Stomach (tissue), 19 donors: ENCODE data around the gene RUBCN. TPM values are rescaled to one million over a fixed set of nuclear protein-coding genes. Genes with fewer than 3 reads are reported as not detected.

Source experiments
- DNase-seq, 2 donors: peaks; one replicate each; pipeline versions ENCODE4 v3.0.0 to v3.0.0-alpha.2; 2013 to 2019
- H3K27ac ChIP-seq, 5 donors: fragments of 200-600 bp in 4 of 5; sonication (generic) in 4 of 5; one replicate each; pipeline ENCODE4 v1.5.1; 2013 to 2019; ENCODE audit warnings: mild to moderate bottlenecking in 1 of 5, moderate library complexity in 1 of 5
- H3K27me3 ChIP-seq, 3 donors: fragments of 200-600 bp; sonication (generic); one replicate each; pipeline ENCODE4 v1.5.1; 2017 to 2019; ENCODE audit warnings: mixed run types in 1 of 3
- H3K36me3 ChIP-seq, 4 donors: fragments of 200-600 bp; sonication (generic); 1 replicate in 3 of 4; 2 replicates in 1 of 4; pipeline ENCODE4 v1.5.1; 2016 to 2019
- H3K4me1 ChIP-seq, 4 donors: fragments of 200-600 bp; sonication (generic); one replicate each; pipeline ENCODE4 v1.5.1; 2016 to 2019
- H3K4me3 ChIP-seq, 4 donors: fragments of 200-600 bp; sonication (generic) in 3 of 4; one replicate each; pipeline ENCODE4 v1.5.1; 2016 to 2019; ENCODE audit warnings: mild to moderate bottlenecking in 1 of 4
- H3K9me3 ChIP-seq, 4 donors: fragments of 200-600 bp; sonication (generic); one replicate each; pipeline ENCODE4 v1.5.1; 2016 to 2019
- CTCF ChIP-seq, 7 experiments: fragments of 450-650 bp in 4 of 7; fragments of 200-600 bp in 3 of 7; sonication (generic) in 3 of 7; IDR thresholded peaks; one replicate each; pipeline ENCODE4 v1.5.1; 2016 to 2019; ENCODE audit warnings: antibody characterized with exemption in 7 of 7, control low read depth in 2 of 7, mild to moderate bottlenecking in 1 of 7
- EP300 ChIP-seq: sonication (generic); formaldehyde crosslinking; IDR thresholded peaks from one replicate; pipeline ENCODE4 v1.6.1; 2017; ENCODE audit warnings: antibody characterized with exemption
- POLR2A ChIP-seq, 4 donors: fragments of 450-650 bp; IDR thresholded peaks; one replicate each; pipeline ENCODE4 v1.6.1; 2016; ENCODE audit warnings: antibody characterized with exemption in 4 of 4, control low read depth in 2 of 4, mild to moderate bottlenecking in 1 of 4, moderate library complexity in 1 of 4
- POLR2AphosphoS5 ChIP-seq, 3 donors: sonication (generic); formaldehyde crosslinking; IDR thresholded peaks; one replicate each; pipeline ENCODE4 v1.6.1; 2016; ENCODE audit warnings: antibody characterized with exemption in 3 of 3
- WGBS, 5 donors: extraction: QIAGEN DNeasy Blood & Tissue Kit in 3 of 5; methylation state at CpG; one replicate each; pipeline versions ENCODE4 v1.1.5 to v1.1.7; 2013 to 2018; 5-methylcytosine and 5-hydroxymethylcytosine counted together
- intact Hi-C: fragments of 100-400 bp; cut with DNase I; formaldehyde crosslinking; loops from one replicate; pipeline ENCODE4 v1.15.1; 2023; ENCODE audit warnings: low total_unique reads
- long read RNA-seq, 10 donors: transcript quantifications; one replicate each; lab custom pipeline, GENCODE V29; 2026
- polyA plus RNA-seq, 3 donors: library from polyadenylated mRNA; stranded (reverse); fragments of 200-250 nt; gene quantifications; one replicate each; pipeline ENCODE4 v1.2.3, GENCODE V29; 2013
- total RNA-seq, 5 donors: library from RNA; depleted of rRNA; stranded (reverse); fragments of >200 nt; gene quantifications; one replicate each; pipeline versions ENCODE4 v1.1.0 to v1.2.3, GENCODE V29; 2014 to 2016
- donor health status: healthy with polysubstance abuse.
- donor health status: Bipolar disorder and iron deficiency.
- donor health status: healthy.

The RUBCN gene
- total RNA-seq (10 to 100 TPM; 15.2 to 96.8 (median 67.0) TPM), polyA plus RNA-seq (1 to 10 TPM; 5.4 to 6.5 (median 6.1) TPM)
- long read RNA-seq, donor 1, result 0 reads
- long read RNA-seq, donor 2, partial matches to known transcripts, result 0 of 1 reads
- long read RNA-seq, donor 2, other reads (novel, unspliced or antisense), result 0 of 1 reads
- long read RNA-seq, donor 3, result 0 reads
- long read RNA-seq, donor 4, result 0 reads
- long read RNA-seq, donor 5, partial matches to known transcripts, result 0 of 3 reads
- long read RNA-seq, donor 5, other reads (novel, unspliced or antisense), result 0 of 3 reads
- long read RNA-seq, donor 6, result 0 reads
- long read RNA-seq, donor 7, partial matches to known transcripts, result 0 of 1 reads
- long read RNA-seq, donor 7, other reads (novel, unspliced or antisense), result 0 of 1 reads
- long read RNA-seq, donor 8, result 0 reads
- long read RNA-seq, donor 9, result 0 reads
- long read RNA-seq, donor 10, result 0 reads

- no peaks in the 10 kb centered on the region for H3K9me3 ChIP-seq
- intact Hi-C loops, result no loop called here
- TF ChIP-seq POLR2A (IDR thresholded peaks at IDR 0.05), result no peak
- peak; percentile 61 to 85 (median 64) for TF ChIP-seq POLR2AphosphoS5 (IDR thresholded peaks at IDR 0.05)
- H3K27ac ChIP-seq, result peak within 1 kb of the TSS; percentile 88 to 96 (median 89)
- no peaks in the 10 kb centered on the region for H3K36me3 ChIP-seq
- peaks cover 16 to 31% (median 25%) of the 10 kb centered on the region in 4 donors for H3K4me1 ChIP-seq
- DNase-seq, result peak; percentile 96 to 99
- H3K27me3 ChIP-seq, result no peaks in the 10 kb centered on the region
- WGBS, 5 donors, result 0 to 1% (median 1%) methylated on average over 38 to 92 of the region's 92 CpGs
- H3K4me3 ChIP-seq, result peak within 1 kb of the TSS; percentile 77 to 99 (median 94)
Measured at GRCh38 chr3:197736491-197737318, at the start of gene RUBCN. Gene RUBCN, minus strand, starts transcription at chr3:197736904. Its CDS starts 185 bp downstream, at chr3:197736719.

GRCh38 chr3:197784019-197784585 is 47.4 kb upstream of the RUBCN start:
- Histone ChIP-seq H3K4me3 (no peak overlapping the region), H3K27me3 (no peaks in the 10 kb centered on the region), H3K27ac (no peak overlapping the region), H3K36me3 (peaks cover 17 to 62% (median 60%) of the 10 kb centered on the region in 4 donors), H3K4me1 (peaks cover 3 to 11% (median 5%) of the 10 kb centered on the region in 4 donors), H3K9me3 (no peaks in the 10 kb centered on the region)
- WGBS, 5 donors, result 93 to 95% (median 94%) methylated on average over 7 of the region's 7 CpGs
- TF ChIP-seq EP300 (no peak), POLR2AphosphoS5 (IDR thresholded peaks at IDR 0.05) (no peak), POLR2A (IDR thresholded peaks at IDR 0.05) (no peak), CTCF (IDR thresholded peaks at IDR 0.05) (no peak)
- intact Hi-C loops, result no loop called here
- no peak for DNase-seq

- Histone ChIP-seq H3K27ac (no peak overlapping the region), H3K4me1 (peaks cover 0 to 2% (median 1%) of the 10 kb centered on the region in 4 donors), H3K9me3 (no peaks in the 10 kb centered on the region), H3K4me3 (no peak overlapping the region), H3K36me3 (peaks cover 30 to 80% (median 79%) of the 10 kb centered on the region in 4 donors), H3K27me3 (no peaks in the 10 kb centered on the region)
- no peak for DNase-seq
- TF ChIP-seq CTCF (IDR thresholded peaks at IDR 0.05), result no peak
- no peak for TF ChIP-seq POLR2A (IDR thresholded peaks at IDR 0.05)
- no peak for TF ChIP-seq POLR2AphosphoS5 (IDR thresholded peaks at IDR 0.05)
- TF ChIP-seq EP300, result no peak
- WGBS, 5 donors, result 72 to 84% (median 79%) methylated on average over 4 of the region's 4 CpGs
- intact Hi-C loops, result no loop called here
Measured at GRCh38 chr3:197782230-197782629, 45.5 kb upstream of the RUBCN start.

GRCh38 chr3:197775317-197775716 is 38.6 kb upstream of the RUBCN start:
- Histone ChIP-seq H3K27me3 (no peaks in the 10 kb centered on the region), H3K4me1 (no peaks in the 10 kb centered on the region), H3K27ac (no peak overlapping the region), H3K4me3 (no peak overlapping the region), H3K9me3 (no peaks in the 10 kb centered on the region), H3K36me3 (peaks cover 57 to 98% (median 98%) of the 10 kb centered on the region in 4 donors)
- intact Hi-C loops, result no loop called here
- 68 to 91% (median 88%) methylated on average over 7 of the region's 7 CpGs for WGBS, 5 donors
- DNase-seq, result no peak
- no peak for TF ChIP-seq CTCF (IDR thresholded peaks at IDR 0.05)
- no peak for TF ChIP-seq POLR2A (IDR thresholded peaks at IDR 0.05)
- no peak for TF ChIP-seq EP300
